Activated naive CD8-positive, alpha-beta T cell treated with anti-CD3 and anti-CD28 coated beads for 36 hours (primary cell): Measurements from ENCODE around the gene RPS15A. TPM values are rescaled to one million over a fixed set of nuclear protein-coding genes. Genes with fewer than 3 reads are reported as not detected.

Experiments
- DNase-seq: peaks from one replicate; pipeline ENCODE4 v3.0.0; 2021
- H3K27ac Mint-ChIP-seq: one replicate; pipeline ENCODE4 v1.8.0; 2022; ENCODE audit warnings: mild to moderate bottlenecking, moderate library complexity, mixed read lengths
- H3K27me3 Mint-ChIP-seq: one replicate; pipeline ENCODE4 v1.8.0; 2022; ENCODE audit warnings: mild to moderate bottlenecking, mixed read lengths
- H3K36me3 Mint-ChIP-seq: one replicate; pipeline ENCODE4 v1.8.0; 2021; ENCODE audit warnings: mild to moderate bottlenecking, mixed read lengths
- H3K4me1 Mint-ChIP-seq: one replicate; pipeline ENCODE4 v1.8.0; 2021; ENCODE audit warnings: mixed read lengths
- H3K4me3 Mint-ChIP-seq: one replicate; pipeline ENCODE4 v1.8.0; 2022; ENCODE audit warnings: mild to moderate bottlenecking, moderate library complexity, mixed read lengths
- H3K9me3 Mint-ChIP-seq: one replicate; pipeline ENCODE4 v1.8.0; 2022; ENCODE audit warnings: mixed read lengths
- total RNA-seq, 2 experiments: library from RNA; stranded (reverse); gene quantifications; one replicate each; pipeline ENCODE4 v1.2.3, GENCODE V29; 2021

RPS15A gene
- 1,000 to 10,000 TPM; 1,879 to 1,890 TPM for total RNA-seq

GRCh38 chr16:18789850-18790706 lies at the start of gene RPS15A:
Gene RPS15A, minus strand, starts transcription at chr16:18790334. Its CDS starts 1,221 bp downstream, at chr16:18789113.
- Mint-ChIP-seq H3K27ac (peak within 1 kb of the TSS; percentile 98), H3K9me3 (no peaks in the 10 kb centered on the region), H3K27me3 (peaks cover 8% of the 10 kb centered on the region), H3K4me3 (peak within 1 kb of the TSS; percentile 89), H3K4me1 (peaks cover 40% of the 10 kb centered on the region), H3K36me3 (peaks cover 75% of the 10 kb centered on the region)
- peak; percentile 92 for DNase-seq

- DNase-seq = no peak
- Mint-ChIP-seq H3K27ac (no peak overlapping the region), H3K9me3 (no peaks in the 10 kb centered on the region), H3K27me3 (no peaks in the 10 kb centered on the region), H3K4me3 (no peak overlapping the region), H3K36me3 (peaks cover 46% of the 10 kb centered on the region), H3K4me1 (peaks cover 12% of the 10 kb centered on the region)
These were observed 49.4 kb upstream of the RPS15A start for GRCh38 chr16:18839555-18839954.

GRCh38 chr16:18836702-18837101 lies 46.6 kb upstream of the RPS15A start:
- DNase-seq = no peak
- Mint-ChIP-seq H3K4me3 (no peak overlapping the region), H3K9me3 (no peaks in the 10 kb centered on the region), H3K36me3 (peaks cover 46% of the 10 kb centered on the region), H3K27me3 (no peaks in the 10 kb centered on the region), H3K4me1 (peaks cover 12% of the 10 kb centered on the region), H3K27ac (peak overlapping the region; percentile 76)

- no peak for DNase-seq
- Mint-ChIP-seq H3K4me3 (no peak overlapping the region), H3K27ac (no peak overlapping the region), H3K27me3 (no peaks in the 10 kb centered on the region), H3K4me1 (peaks cover 12% of the 10 kb centered on the region), H3K36me3 (peaks cover 45% of the 10 kb centered on the region), H3K9me3 (no peaks in the 10 kb centered on the region)
These were observed 44.7 kb upstream of the RPS15A start for GRCh38 chr16:18834864-18835263.

GRCh38 chr16:18833707-18834505 lies 43.8 kb upstream of the RPS15A start:
- Mint-ChIP-seq H3K9me3 (no peaks in the 10 kb centered on the region), H3K27me3 (no peaks in the 10 kb centered on the region), H3K36me3 (peaks cover 44% of the 10 kb centered on the region), H3K4me3 (no peak overlapping the region), H3K4me1 (peaks cover 12% of the 10 kb centered on the region), H3K27ac (no peak overlapping the region)
- no peak for DNase-seq

GRCh38 chr16:18832613-18833012 lies 42.5 kb upstream of the RPS15A start:
- peaks cover 10% of the 10 kb centered on the region for H3K4me1 Mint-ChIP-seq
- peaks cover 48% of the 10 kb centered on the region for H3K36me3 Mint-ChIP-seq
- no peaks in the 10 kb centered on the region for H3K9me3 Mint-ChIP-seq
- H3K27ac Mint-ChIP-seq = no peak overlapping the region
- H3K27me3 Mint-ChIP-seq = no peaks in the 10 kb centered on the region
- DNase-seq = no peak
- no peak overlapping the region for H3K4me3 Mint-ChIP-seq

GRCh38 chr16:18832006-18832405 lies 41.9 kb upstream of the RPS15A start:
- no peak overlapping the region for H3K27ac Mint-ChIP-seq
- H3K27me3 Mint-ChIP-seq = no peaks in the 10 kb centered on the region
- peaks cover 6% of the 10 kb centered on the region for H3K4me1 Mint-ChIP-seq
- DNase-seq = no peak
- H3K9me3 Mint-ChIP-seq = no peaks in the 10 kb centered on the region
- H3K36me3 Mint-ChIP-seq = peaks cover 45% of the 10 kb centered on the region
- H3K4me3 Mint-ChIP-seq = no peak overlapping the region

GRCh38 chr16:18829251-18829650 lies 39.1 kb upstream of the RPS15A start:
- peaks cover 25% of the 10 kb centered on the region for H3K36me3 Mint-ChIP-seq
- H3K9me3 Mint-ChIP-seq = no peaks in the 10 kb centered on the region
- H3K27me3 Mint-ChIP-seq = no peaks in the 10 kb centered on the region
- peaks cover 3% of the 10 kb centered on the region for H3K4me1 Mint-ChIP-seq
- no peak for DNase-seq
- no peak overlapping the region for H3K4me3 Mint-ChIP-seq
- H3K27ac Mint-ChIP-seq = peak overlapping the region; percentile 4

- peak overlapping the region; percentile 6 for H3K27ac Mint-ChIP-seq
These were observed 37.8 kb upstream of the RPS15A start for GRCh38 chr16:18827890-18828289.

GRCh38 chr16:18816286-18816685 lies 26.2 kb upstream of the RPS15A start:
- Mint-ChIP-seq H3K27ac (no peak overlapping the region), H3K9me3 (no peaks in the 10 kb centered on the region), H3K27me3 (no peaks in the 10 kb centered on the region), H3K4me3 (no peak overlapping the region), H3K4me1 (peaks cover 8% of the 10 kb centered on the region), H3K36me3 (peaks cover 28% of the 10 kb centered on the region)
- no peak for DNase-seq

More at GRCh38 chr16:18827890-18828289, 37.8 kb upstream of the RPS15A start:
- Mint-ChIP-seq H3K9me3 (no peaks in the 10 kb centered on the region), H3K4me1 (peaks cover 3% of the 10 kb centered on the region), H3K4me3 (no peak overlapping the region), H3K36me3 (peaks cover 19% of the 10 kb centered on the region), H3K27me3 (no peaks in the 10 kb centered on the region)
- no peak for DNase-seq

- no peaks in the 10 kb centered on the region for H3K4me1 Mint-ChIP-seq
- no peaks in the 10 kb centered on the region for H3K9me3 Mint-ChIP-seq
- no peak for DNase-seq
- no peak overlapping the region for H3K4me3 Mint-ChIP-seq
- H3K36me3 Mint-ChIP-seq = peaks cover 25% of the 10 kb centered on the region
- H3K27ac Mint-ChIP-seq = no peak overlapping the region
- no peaks in the 10 kb centered on the region for H3K27me3 Mint-ChIP-seq
These were observed 21.8 kb upstream of the RPS15A start for GRCh38 chr16:18811925-18812324.

GRCh38 chr16:18809165-18809564 lies 19.0 kb upstream of the RPS15A start:
- H3K36me3 Mint-ChIP-seq = peaks cover 29% of the 10 kb centered on the region
- DNase-seq = no peak
- H3K27ac Mint-ChIP-seq = no peak overlapping the region
- H3K9me3 Mint-ChIP-seq = no peaks in the 10 kb centered on the region
- H3K27me3 Mint-ChIP-seq = no peaks in the 10 kb centered on the region
- peaks cover 9% of the 10 kb centered on the region for H3K4me1 Mint-ChIP-seq
- no peak overlapping the region for H3K4me3 Mint-ChIP-seq

GRCh38 chr16:18805257-18805773 lies 15.2 kb upstream of the RPS15A start:
- Mint-ChIP-seq H3K36me3 (peaks cover 34% of the 10 kb centered on the region), H3K4me3 (no peak overlapping the region), H3K27me3 (peaks cover 7% of the 10 kb centered on the region), H3K9me3 (no peaks in the 10 kb centered on the region), H3K27ac (peak overlapping the region; percentile 84), H3K4me1 (peaks cover 29% of the 10 kb centered on the region)
- DNase-seq = no peak

GRCh38 chr16:18804540-18804939 lies 14.4 kb upstream of the RPS15A start:
- Mint-ChIP-seq H3K4me1 (peaks cover 37% of the 10 kb centered on the region), H3K9me3 (no peaks in the 10 kb centered on the region), H3K27ac (peak overlapping the region; percentile 84), H3K27me3 (peaks cover 7% of the 10 kb centered on the region), H3K4me3 (no peak overlapping the region), H3K36me3 (peaks cover 35% of the 10 kb centered on the region)
- DNase-seq = no peak
